K562 (cell line): ENCODE data around the gene ALK. TPM values are rescaled to one million over a fixed set of nuclear protein-coding genes. Genes with fewer than 3 reads are reported as not detected.

Experiments
- ATAC-seq: fragments of 200-7000 bp; cut with Tn5 transposase; 3 replicates; pipeline ENCODE4 v1.9.1; 2020; ENCODE audit warnings: moderate library complexity
- BruUV-seq: library from RNA; stranded (reverse); fragments of 400-500 nt; replicated peaks from 2 replicates; lab custom pipeline; 2021; lab: Mats Ljungman, UMichigan
- CTCF ChIA-PET: fragments of 300-600 bp; formaldehyde crosslinking; extraction: SDS; loops from one replicate; lab custom pipeline; 2021; ENCODE audit warnings: low intra/inter-chr PET ratio; lab: Yijun Ruan, JAX
- POLR2A ChIA-PET: fragments of 300-600, 350-650 bp; sonication (Branson Sonifier 250); formaldehyde crosslinking; extraction: SDS; loops from one replicate; lab custom pipeline; 2021; ENCODE audit warnings: antibody characterized with exemption, inconsistent platforms; lab: Yijun Ruan, JAX
- DNase-seq, 4 experiments: peaks; one replicate each; pipeline versions ENCODE4 v3.0.0 to v3.0.0-alpha.2; 2011 to 2018; ENCODE audit warnings: low spot score in 3 of 4, mixed read lengths in 3 of 4; ENCODE audit errors: extremely low read depth in 1 of 4
- FAIRE-seq: peaks from 2 replicates; lab custom pipeline; 2011; peaks lifted over from hg19 to GRCh38; lab: Jason Lieb, UNC
- H2AFZ ChIP-seq: 2 replicates; pipeline ENCODE4 v1.6.0; 2011; ENCODE audit warnings: low read depth, low read length, control low read depth, inconsistent platforms
- H3K27ac ChIP-seq: fragments of 200-600 bp; 3 replicates; pipeline ENCODE4 v1.8.0; 2011; ENCODE audit warnings: low read depth, mild to moderate bottlenecking, control low read depth, inconsistent platforms, low read length, moderate library complexity, mixed read lengths; ENCODE audit errors: extremely low read depth
- H3K27me3 ChIP-seq, 2 experiments: fragments of 300-600 bp in 1 of 2; 2 replicates in 1 of 2; 3 replicates in 1 of 2; pipeline versions ENCODE4 v1.6.0 to v1.8.0; 2011; ENCODE audit warnings: inconsistent platforms in 2 of 2, low read length in 2 of 2, mild to moderate bottlenecking in 1 of 2, mixed read lengths in 1 of 2, moderate library complexity in 1 of 2; ENCODE audit not compliant: control insufficient read depth in 2 of 2, insufficient read depth in 2 of 2
- H3K36me3 ChIP-seq: fragments of 300-600 bp; 3 replicates; pipeline ENCODE4 v1.8.0; 2011; ENCODE audit warnings: mild to moderate bottlenecking, low read length, inconsistent platforms; ENCODE audit not compliant: control insufficient read depth, insufficient read depth
- H3K4me1 ChIP-seq, 2 experiments: fragments of 200-600 bp in 1 of 2; replicated peaks in 1 of 2; 2 replicates in 1 of 2; 3 replicates in 1 of 2; pipeline versions ENCODE4 v1.5.1 to v1.8.0; 2011; ENCODE audit warnings: inconsistent platforms in 2 of 2, low read length in 2 of 2, mild to moderate bottlenecking in 1 of 2, mixed read lengths in 1 of 2, moderate library complexity in 1 of 2; ENCODE audit not compliant: control insufficient read depth in 2 of 2, insufficient read depth in 2 of 2
- H3K4me2 ChIP-seq: 2 replicates; pipeline ENCODE4 v1.6.1; 2011; ENCODE audit warnings: low read length, control low read depth, inconsistent platforms, mixed read lengths; ENCODE audit not compliant: insufficient read depth
- H3K4me3 ChIP-seq: fragments of 200-600 bp; sonication (generic), shearing (Covaris generic); 2 replicates; pipeline ENCODE4 v1.5.1; 2016; ENCODE audit warnings: control low read depth, inconsistent platforms
- H3K79me2 ChIP-seq: fragments of 200-600 bp; 3 replicates; pipeline ENCODE4 v1.8.0; 2011; ENCODE audit warnings: low read length, inconsistent platforms; ENCODE audit not compliant: control insufficient read depth, insufficient read depth
- H3K9ac ChIP-seq, 2 experiments: 2 replicates each; pipeline versions ENCODE4 v1.6.0 to v1.6.1; 2011; ENCODE audit warnings: low read depth in 2 of 2, low read length in 2 of 2, control low read depth in 1 of 2, inconsistent platforms in 1 of 2, mild to moderate bottlenecking in 1 of 2, mixed read lengths in 1 of 2; ENCODE audit not compliant: insufficient read depth in 1 of 2
- H3K9me1 ChIP-seq: one replicate; pipeline ENCODE4 v1.6.0; 2011; ENCODE audit warnings: inconsistent platforms, mild to moderate bottlenecking, low read length, moderate library complexity; ENCODE audit not compliant: control insufficient read depth, insufficient read depth
- H3K9me3 ChIP-seq: replicated peaks from 2 replicates; pipeline ENCODE4 v1.5.1; 2011; ENCODE audit warnings: low read depth, low read length, inconsistent platforms; ENCODE audit not compliant: control insufficient read depth, insufficient read depth
- H4K20me1 ChIP-seq: replicated peaks from 2 replicates; pipeline ENCODE4 v1.6.1; 2011; ENCODE audit warnings: low read length, inconsistent platforms, mixed read lengths; ENCODE audit not compliant: control insufficient read depth, insufficient read depth
- TEAD4 ChIP-seq, 2 experiments: sonication (generic) in 1 of 2; formaldehyde crosslinking in 1 of 2; IDR thresholded peaks; 2 replicates each; pipeline versions ENCODE4 v1.6.1 to v1.8.0; 2012 to 2022; ENCODE audit warnings: borderline replicate concordance in 1 of 2, inconsistent platforms in 1 of 2, low read length in 1 of 2, mild to moderate bottlenecking in 1 of 2, missing genetic modification reagents in 1 of 2
- WGBS: fragments of 100-300 bp; shearing (Covaris generic); methylation state at CpG from one replicate; pipeline ENCODE4 v1.1.6; 2016; ENCODE audit warnings: low coverage, mixed read lengths; ENCODE audit not compliant: insufficient coverage; ENCODE audit errors: missing lambda C conversion rate; 5-methylcytosine and 5-hydroxymethylcytosine counted together
- in situ Hi-C: fragments of 300-500 bp; cut with MboI; formaldehyde crosslinking; loops from 4 replicates; pipeline ENCODE4 v1.15.0; 2018; ENCODE audit warnings: inconsistent platforms, mixed read lengths
- intact Hi-C: fragments of 100-400 bp; cut with micrococcal nuclease; formaldehyde crosslinking; loops from 2 replicates; pipeline ENCODE4 v1.14.2; 2022
- polyA plus RNA-seq, 8 experiments: library from polyadenylated mRNA; depleted of rRNA in 4 of 8; stranded (reverse) in 5 of 8; unstranded in 3 of 8; fragments of >200 nt; fragmentation: Nextera tagmentation in 2 of 8; fragmentation: Illumina TruSeq in 1 of 8; extraction: Ambion mirVana in 2 of 8; extraction: Trizol in 1 of 8; gene quantifications; 2 replicates each; pipeline versions ENCODE4 v1.2.1 to v1.2.3, GENCODE V29; 2011 to 2014; ENCODE audit warnings: inconsistent platforms in 1 of 8, missing spikeins in 1 of 8
- total RNA-seq, 7 experiments: library from RNA; depleted of rRNA in 6 of 7; stranded (reverse); fragments of >200 nt in 6 of 7; fragmentation: Illumina TruSeq in 2 of 7; extraction: Trizol in 2 of 7; gene quantifications; 2 replicates each; pipeline versions ENCODE4 v1.2.1 to v1.2.3, GENCODE V29; 2011 to 2021; ENCODE audit warnings: low replicate concordance in 1 of 7
- TF ChIP-seq, protein P1 (sequence below): sonication (generic); formaldehyde crosslinking; IDR thresholded peaks from 2 replicates; pipeline ENCODE4 v1.8.0; 2022; ENCODE audit warnings: mild to moderate bottlenecking, missing genetic modification reagents

ALK gene
- total and polyA plus RNA-seq, 9 of the 15 experiments (the other 6 are each of a cell fraction or from before 2014, with no cell fraction given): not detected

DNA sequence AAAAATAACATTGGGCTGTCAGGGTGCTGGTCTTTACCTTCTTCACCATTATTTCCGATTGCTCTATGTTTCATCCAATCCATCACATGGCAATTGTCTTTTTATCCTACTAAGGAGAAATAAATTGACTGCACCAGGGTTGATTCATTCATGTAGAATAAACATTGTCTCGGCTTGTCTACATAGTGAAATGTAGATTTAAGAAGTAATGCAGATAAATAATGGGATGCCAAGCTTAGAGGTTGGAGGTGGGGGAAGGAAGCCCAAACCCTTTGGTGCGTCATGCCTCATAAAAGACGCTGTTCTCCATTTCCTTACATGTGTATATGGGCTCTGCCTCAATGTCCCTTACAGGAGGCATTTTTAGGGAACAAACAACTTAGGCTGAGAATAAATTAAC, 117.8 kb downstream of the ALK start (continued):
- TF ChIP-seq, protein P1, sequence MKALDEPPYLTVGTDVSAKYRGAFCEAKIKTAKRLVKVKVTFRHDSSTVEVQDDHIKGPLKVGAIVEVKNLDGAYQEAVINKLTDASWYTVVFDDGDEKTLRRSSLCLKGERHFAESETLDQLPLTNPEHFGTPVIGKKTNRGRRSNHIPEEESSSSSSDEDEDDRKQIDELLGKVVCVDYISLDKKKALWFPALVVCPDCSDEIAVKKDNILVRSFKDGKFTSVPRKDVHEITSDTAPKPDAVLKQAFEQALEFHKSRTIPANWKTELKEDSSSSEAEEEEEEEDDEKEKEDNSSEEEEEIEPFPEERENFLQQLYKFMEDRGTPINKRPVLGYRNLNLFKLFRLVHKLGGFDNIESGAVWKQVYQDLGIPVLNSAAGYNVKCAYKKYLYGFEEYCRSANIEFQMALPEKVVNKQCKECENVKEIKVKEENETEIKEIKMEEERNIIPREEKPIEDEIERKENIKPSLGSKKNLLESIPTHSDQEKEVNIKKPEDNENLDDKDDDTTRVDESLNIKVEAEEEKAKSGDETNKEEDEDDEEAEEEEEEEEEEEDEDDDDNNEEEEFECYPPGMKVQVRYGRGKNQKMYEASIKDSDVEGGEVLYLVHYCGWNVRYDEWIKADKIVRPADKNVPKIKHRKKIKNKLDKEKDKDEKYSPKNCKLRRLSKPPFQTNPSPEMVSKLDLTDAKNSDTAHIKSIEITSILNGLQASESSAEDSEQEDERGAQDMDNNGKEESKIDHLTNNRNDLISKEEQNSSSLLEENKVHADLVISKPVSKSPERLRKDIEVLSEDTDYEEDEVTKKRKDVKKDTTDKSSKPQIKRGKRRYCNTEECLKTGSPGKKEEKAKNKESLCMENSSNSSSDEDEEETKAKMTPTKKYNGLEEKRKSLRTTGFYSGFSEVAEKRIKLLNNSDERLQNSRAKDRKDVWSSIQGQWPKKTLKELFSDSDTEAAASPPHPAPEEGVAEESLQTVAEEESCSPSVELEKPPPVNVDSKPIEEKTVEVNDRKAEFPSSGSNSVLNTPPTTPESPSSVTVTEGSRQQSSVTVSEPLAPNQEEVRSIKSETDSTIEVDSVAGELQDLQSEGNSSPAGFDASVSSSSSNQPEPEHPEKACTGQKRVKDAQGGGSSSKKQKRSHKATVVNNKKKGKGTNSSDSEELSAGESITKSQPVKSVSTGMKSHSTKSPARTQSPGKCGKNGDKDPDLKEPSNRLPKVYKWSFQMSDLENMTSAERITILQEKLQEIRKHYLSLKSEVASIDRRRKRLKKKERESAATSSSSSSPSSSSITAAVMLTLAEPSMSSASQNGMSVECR (CRISPR knock-in tag): no peak
- TF ChIP-seq, all 486 proteins: peak for 0

DNA sequence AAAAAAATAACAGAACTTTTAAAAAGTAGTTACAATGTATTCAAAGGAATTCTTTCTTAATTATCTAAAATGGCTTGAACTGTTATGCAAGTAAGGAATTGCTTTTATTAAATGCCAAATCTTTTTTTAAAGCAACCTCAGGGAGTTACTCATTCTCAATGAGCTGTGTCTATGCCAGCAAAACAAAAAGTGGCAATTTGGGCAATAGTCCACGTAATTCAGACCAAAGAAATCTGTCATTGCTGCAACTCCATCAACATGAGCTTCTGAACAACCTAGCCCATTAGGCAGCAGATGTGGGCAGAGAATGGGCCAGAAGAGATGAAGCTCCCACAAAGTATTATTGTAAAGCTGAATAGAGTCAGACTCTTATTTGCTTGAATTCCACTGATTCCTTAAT, 118.4 kb downstream of the ALK start:
- POLR2A ChIA-PET: no interaction called here
- TF ChIP-seq TEAD4 (IDR thresholded peaks at IDR 0.05; ENCODE audit: low read length) (no peak), TEAD4 (CRISPR knock-in tag; IDR thresholded peaks at IDR 0.05; ENCODE audit: borderline replicate concordance) (no peak)

More for the DNA sequence above, 118.4 kb downstream of the ALK start:
- Histone ChIP-seq H3K9me3 (no peaks in the 10 kb centered on the region), H3K4me3 (no peak overlapping the region), H2AFZ (no peak overlapping the region), H4K20me1 (no peaks in the 10 kb centered on the region), H3K79me2 (no peaks in the 10 kb centered on the region), H3K9ac (no peak overlapping the region), H3K36me3 (no peaks in the 10 kb centered on the region), H3K9me1 (peaks cover 6% of the 10 kb centered on the region), H3K4me1 (no peaks in the 10 kb centered on the region), H3K27ac (no peak overlapping the region), H3K27me3 (no peaks in the 10 kb centered on the region; a peak in 2 of 5 replicates), H3K4me2 (no peak overlapping the region)
- FAIRE-seq (no peak), DNase-seq (no peak), ATAC-seq (no peak)
- WGBS: 10% methylated on average over 1 of the region's 1 CpG
- in situ Hi-C loops (no loop called here), intact Hi-C loops (no loop called here)
- no TSS peak for BruUV-seq
- CTCF ChIA-PET: no interaction called here
